Right atrium auricular region (tissue), 2 donors: ENCODE measurements around the gene MAFF. TPM values are rescaled to one million over a fixed set of nuclear protein-coding genes. Genes with fewer than 3 reads are reported as not detected.

Experiments
- DNase-seq: peaks from one replicate; pipeline ENCODE4 v3.0.0-alpha.2; 2019; ENCODE audit warnings: low spot score
- H3K27ac ChIP-seq, 2 donors: fragments of 200-600 bp; sonication (generic); 1 replicate in 1 of 2; 2 replicates in 1 of 2; pipeline ENCODE4 v1.5.1; 2016 to 2019
- H3K27me3 ChIP-seq, 2 donors: fragments of 200-600 bp; sonication (generic); one replicate each; pipeline versions ENCODE4 v1.5.1 to v1.6.0; 2017 to 2019
- H3K36me3 ChIP-seq: fragments of 200-600 bp; sonication (generic); one replicate; pipeline ENCODE4 v1.5.1; 2016
- H3K4me1 ChIP-seq, 2 donors: fragments of 200-600 bp; sonication (generic); one replicate each; pipeline versions ENCODE4 v1.5.1 to v1.6.0; 2017 to 2019
- H3K4me3 ChIP-seq, 2 donors: fragments of 200-600 bp; sonication (generic); 1 replicate in 1 of 2; 2 replicates in 1 of 2; pipeline ENCODE4 v1.5.1; 2017 to 2019; ENCODE audit warnings: mild to moderate bottlenecking in 1 of 2, moderate library complexity in 1 of 2
- H3K9me3 ChIP-seq, 2 donors: fragments of 200-600 bp; sonication (generic); one replicate each; pipeline ENCODE4 v1.5.1; 2019
- CTCF ChIP-seq, 2 donors: fragments of 200-600 bp; sonication (generic); IDR thresholded peaks; one replicate each; pipeline ENCODE4 v1.5.1; 2019; ENCODE audit warnings: antibody characterized with exemption in 2 of 2
- total RNA-seq, 2 donors: library from RNA; depleted of rRNA; stranded (reverse); fragments of >200 nt; gene quantifications; one replicate each; pipeline ENCODE4 v1.1.0, GENCODE V29; 2016

MAFF gene
- total RNA-seq, 2 donors from 2014 or later = 24.8 to 43.5 TPM

GRCh38 chr22:38251341-38251692 lies 49.5 kb downstream of the MAFF start:
- H3K27ac ChIP-seq = peak overlapping the region; percentile 27 to 31
- H3K4me1 ChIP-seq = peaks cover 0 to 65% of the 10 kb centered on the region in 2 donors
- no peak for TF ChIP-seq CTCF (IDR thresholded peaks at IDR 0.05)
- DNase-seq = no peak
- H3K27me3 ChIP-seq = no peaks in the 10 kb centered on the region
- H3K36me3 ChIP-seq = peaks cover 12% of the 10 kb centered on the region
- no peaks in the 10 kb centered on the region for H3K9me3 ChIP-seq
- no peak overlapping the region for H3K4me3 ChIP-seq

GRCh38 chr22:38255697-38256096 lies 53.9 kb downstream of the MAFF start:
- H3K4me1 ChIP-seq = peaks cover 0 to 76% of the 10 kb centered on the region in 2 donors

GRCh38 chr22:38257181-38257580 lies 55.4 kb downstream of the MAFF start:
- no peaks in the 10 kb centered on the region for H3K9me3 ChIP-seq
- DNase-seq = no peak
- no peaks in the 10 kb centered on the region for H3K27me3 ChIP-seq
- peaks cover 0 to 81% of the 10 kb centered on the region in 2 donors for H3K4me1 ChIP-seq
- H3K27ac ChIP-seq = peak overlapping the region; percentile 71 to 86
- H3K4me3 ChIP-seq = no peak overlapping the region
- no peak for TF ChIP-seq CTCF (IDR thresholded peaks at IDR 0.05)
- H3K36me3 ChIP-seq = no peaks in the 10 kb centered on the region

More at GRCh38 chr22:38255697-38256096, 53.9 kb downstream of the MAFF start:
- H3K36me3 ChIP-seq = no peaks in the 10 kb centered on the region
- DNase-seq = no peak
- no peaks in the 10 kb centered on the region for H3K27me3 ChIP-seq
- H3K4me3 ChIP-seq = no peak overlapping the region
- peak overlapping the region in 1 of 2 donors; percentile 86 for H3K27ac ChIP-seq
- no peaks in the 10 kb centered on the region for H3K9me3 ChIP-seq
- no peak for TF ChIP-seq CTCF (IDR thresholded peaks at IDR 0.05)

- Histone ChIP-seq H3K4me3 (no peak overlapping the region), H3K27ac (peak overlapping the region; percentile 71 to 86), H3K27me3 (no peaks in the 10 kb centered on the region), H3K9me3 (no peaks in the 10 kb centered on the region), H3K36me3 (no peaks in the 10 kb centered on the region), H3K4me1 (peaks cover 0 to 86% of the 10 kb centered on the region in 2 donors)
- no peak for TF ChIP-seq CTCF (IDR thresholded peaks at IDR 0.05)
- no peak for DNase-seq
These were observed 56.0 kb downstream of the MAFF start for GRCh38 chr22:38257650-38258250.

GRCh38 chr22:38258895-38259294 lies 57.1 kb downstream of the MAFF start:
- Histone ChIP-seq H3K27ac (peak overlapping the region; percentile 71 to 86), H3K4me3 (no peak overlapping the region), H3K36me3 (peaks cover 8% of the 10 kb centered on the region), H3K27me3 (no peaks in the 10 kb centered on the region), H3K4me1 (peaks cover 0 to 91% of the 10 kb centered on the region in 2 donors), H3K9me3 (no peaks in the 10 kb centered on the region)
- no peak for TF ChIP-seq CTCF (IDR thresholded peaks at IDR 0.05)
- DNase-seq = peak; percentile 93

GRCh38 chr22:38259370-38259769 lies 57.6 kb downstream of the MAFF start:
- DNase-seq = no peak
- Histone ChIP-seq H3K27ac (peak overlapping the region; percentile 71 to 86), H3K27me3 (no peaks in the 10 kb centered on the region), H3K4me3 (no peak overlapping the region), H3K4me1 (peaks cover 0 to 90% of the 10 kb centered on the region in 2 donors), H3K36me3 (peaks cover 8% of the 10 kb centered on the region), H3K9me3 (no peaks in the 10 kb centered on the region)
- no peak for TF ChIP-seq CTCF (IDR thresholded peaks at IDR 0.05)
